Left hindlimb (tissue), 1 donor: ENCODE measurements around the gene SLC25A47.

Experiments
- DNase-seq: peaks from one replicate; pipeline ENCODE4 v3.0.0-alpha.2; 2018

Gene SLC25A47

DNA sequence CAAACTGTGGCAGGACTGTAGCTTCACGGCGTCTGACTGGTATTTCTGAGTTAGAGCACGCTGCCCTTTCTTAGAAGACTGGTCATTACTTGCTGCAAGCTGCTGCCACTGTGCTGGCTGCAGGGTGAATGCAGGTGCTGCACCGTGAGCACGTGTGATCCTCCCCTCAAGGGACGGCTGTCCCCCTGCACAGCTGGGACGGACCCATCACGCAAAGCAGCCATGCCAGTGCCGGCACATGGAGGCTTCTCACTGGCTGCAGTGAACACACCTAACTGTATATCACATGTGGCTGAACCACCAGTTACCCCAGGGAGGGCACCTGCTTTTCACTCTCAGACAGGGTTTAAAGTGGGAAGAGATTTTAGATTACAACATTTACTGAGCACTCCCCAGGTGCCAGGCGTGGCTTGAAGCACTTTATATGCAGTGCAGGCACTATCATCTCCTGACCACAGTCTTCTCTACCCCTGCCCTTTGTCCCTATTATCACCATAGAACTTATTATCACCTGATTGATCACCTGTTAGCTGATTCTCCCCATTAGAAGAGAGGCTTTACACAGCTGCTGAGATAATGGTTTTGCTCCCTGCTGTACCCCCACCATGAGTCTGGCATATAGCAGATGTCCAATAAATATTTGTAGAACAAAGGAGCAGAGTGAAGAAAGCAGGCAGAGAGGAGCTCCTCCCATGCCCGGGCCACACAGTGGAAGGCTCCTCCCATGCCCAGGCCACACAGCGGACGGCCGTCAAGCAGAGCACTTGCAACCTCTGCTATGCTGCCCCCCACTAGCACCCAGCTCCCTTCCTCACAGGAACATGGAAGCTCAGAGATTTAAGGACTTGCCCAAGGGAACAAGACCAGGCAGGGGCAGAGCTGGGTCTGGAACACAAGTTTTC is 25.9 kb downstream of the SLC25A47 start:
- no peak for DNase-seq

DNA sequence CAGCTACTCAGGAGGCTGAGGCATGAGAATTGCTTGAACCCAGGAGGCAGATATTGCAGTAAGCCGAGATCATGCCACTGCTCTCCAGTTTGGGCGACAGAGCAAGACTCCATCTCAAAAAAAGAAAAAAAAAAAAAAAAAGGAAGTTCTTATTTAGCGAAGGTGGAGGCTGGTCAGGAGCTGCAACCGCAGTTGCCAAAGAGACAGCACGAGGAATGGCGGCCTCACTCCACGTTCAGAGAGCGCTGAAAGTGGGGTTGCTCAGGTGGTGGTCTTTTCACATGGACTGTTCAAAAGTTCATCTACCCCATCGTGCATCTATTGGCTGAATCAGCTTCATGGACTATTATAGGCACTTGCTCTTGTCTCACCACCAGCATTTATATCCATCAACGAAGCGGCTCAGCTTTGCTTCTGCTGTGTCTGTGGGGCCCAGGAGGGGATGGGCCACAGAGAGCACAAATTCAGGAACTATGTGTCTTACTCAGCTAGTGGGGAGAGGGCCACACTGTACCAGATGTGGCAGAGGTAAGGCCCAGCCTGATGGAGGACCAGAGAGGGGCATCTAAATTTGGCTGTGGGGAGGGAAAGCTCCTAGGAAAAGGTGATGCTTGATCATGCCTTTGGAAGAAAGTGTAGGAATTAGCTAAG is 27.3 kb downstream of the SLC25A47 start:
- no peak for DNase-seq

- DNase-seq, result no peak
These were observed 27.8 kb downstream of the SLC25A47 start for GRCh38 chr14:100350986-100351385.

DNA sequence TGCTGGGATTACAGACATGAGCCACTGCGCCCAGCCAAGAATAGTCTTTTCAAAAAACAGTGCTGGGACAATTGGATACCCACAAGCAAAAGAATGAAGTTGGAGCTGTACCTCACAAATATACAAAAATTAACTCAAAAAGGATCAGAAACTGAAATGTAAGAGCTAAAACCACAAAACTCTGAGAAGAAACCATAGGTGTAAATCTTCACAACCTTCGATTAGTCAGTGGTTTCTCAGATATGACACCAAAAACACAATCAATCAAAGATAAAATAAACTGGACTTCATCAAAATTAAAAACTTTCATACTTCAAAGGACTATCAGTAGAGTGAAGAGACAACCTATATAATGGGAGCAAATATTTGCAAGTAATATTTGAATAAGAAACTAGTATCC is 35.3 kb downstream of the SLC25A47 start:
- DNase-seq, result no peak

DNA sequence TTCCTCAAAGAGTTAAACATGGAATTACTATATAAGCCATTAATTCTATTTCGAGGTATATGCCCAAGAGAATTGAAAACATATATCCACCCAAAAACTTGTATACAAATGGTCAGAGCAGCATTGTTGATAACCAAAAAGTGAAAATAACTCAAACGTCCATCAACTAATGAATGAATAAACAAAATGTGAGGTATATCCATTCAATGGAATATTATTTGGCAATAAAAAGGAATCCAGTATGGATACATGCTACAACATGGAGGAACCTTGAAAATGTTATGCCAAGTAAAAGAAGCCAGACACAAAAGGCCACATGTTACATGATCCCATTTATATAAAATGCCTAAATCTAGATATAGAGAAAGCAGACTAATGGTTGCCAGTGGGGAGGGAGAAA is 36.0 kb downstream of the SLC25A47 start:
- no peak for DNase-seq

- no peak for DNase-seq
These were observed 36.7 kb downstream of the SLC25A47 start for GRCh38 chr14:100359881-100360280.

DNA sequence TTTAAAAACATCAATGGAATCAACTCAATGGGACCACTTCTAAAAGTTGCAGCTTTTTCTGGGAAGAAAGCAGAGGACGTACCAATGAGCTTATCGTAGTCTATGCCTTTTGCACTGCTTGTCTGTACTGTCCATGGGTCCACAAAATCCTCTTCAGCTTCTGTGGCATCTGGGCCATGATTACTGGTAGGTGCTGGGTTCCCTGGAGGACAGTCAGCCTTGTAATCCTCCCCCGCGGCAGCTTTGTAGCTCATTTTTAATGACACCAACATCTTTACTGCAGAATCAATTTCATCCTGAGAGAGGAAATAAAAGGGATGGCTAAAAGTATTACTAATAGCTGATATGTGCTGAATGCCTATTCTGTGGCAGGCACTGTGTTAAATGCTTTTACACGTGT is 38.5 kb downstream of the SLC25A47 start:
- no peak for DNase-seq

DNA sequence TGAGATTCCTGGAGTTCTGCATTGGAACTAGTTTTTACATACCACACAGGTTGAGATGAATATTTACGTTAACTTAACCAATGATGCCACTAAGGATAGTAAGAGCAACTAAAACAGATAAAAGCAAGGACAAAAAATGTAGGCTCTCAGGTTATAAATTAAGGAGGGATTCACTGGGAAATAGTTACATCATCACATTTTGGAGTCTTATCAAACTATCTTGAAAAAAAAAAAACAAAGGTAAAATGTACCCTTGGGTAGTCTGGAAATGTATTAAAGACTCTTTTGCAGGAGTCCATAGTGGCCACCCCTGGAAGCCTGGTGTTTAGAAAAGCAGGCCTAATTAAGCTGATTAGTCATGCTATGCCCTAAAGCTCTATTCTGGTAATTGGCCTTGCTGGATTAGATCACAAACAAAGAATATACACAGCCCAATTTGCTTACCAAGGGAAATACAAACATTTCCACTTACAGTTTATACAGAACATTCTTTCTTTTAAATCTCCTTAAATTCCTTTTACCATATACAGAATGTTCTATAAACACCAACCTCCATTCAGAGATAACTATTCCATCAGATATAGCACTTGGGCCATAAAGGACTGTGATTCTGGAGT is 39.3 kb downstream of the SLC25A47 start:
- DNase-seq, result no peak

GRCh38 chr14:100363053-100363452 is 39.9 kb downstream of the SLC25A47 start:
- no peak for DNase-seq

DNA sequence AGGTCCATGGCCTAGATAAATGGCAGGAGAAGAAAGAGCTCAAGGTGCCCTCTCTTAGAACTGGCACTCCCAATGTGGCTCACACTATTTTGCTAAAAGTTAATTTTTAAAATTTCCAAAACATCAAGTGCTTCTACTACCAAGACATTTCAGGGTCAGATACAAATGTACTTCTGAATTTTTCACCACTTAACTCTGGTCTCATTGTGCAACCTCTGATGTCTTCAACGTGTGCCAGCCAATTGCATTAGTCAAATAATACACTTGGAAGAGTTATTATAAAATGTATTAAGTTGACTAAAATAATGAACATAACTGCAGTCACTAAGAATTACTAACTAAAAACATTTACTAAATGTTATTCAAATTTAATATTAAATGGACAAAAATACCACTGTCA is 41.3 kb downstream of the SLC25A47 start:
- no peak for DNase-seq

DNA sequence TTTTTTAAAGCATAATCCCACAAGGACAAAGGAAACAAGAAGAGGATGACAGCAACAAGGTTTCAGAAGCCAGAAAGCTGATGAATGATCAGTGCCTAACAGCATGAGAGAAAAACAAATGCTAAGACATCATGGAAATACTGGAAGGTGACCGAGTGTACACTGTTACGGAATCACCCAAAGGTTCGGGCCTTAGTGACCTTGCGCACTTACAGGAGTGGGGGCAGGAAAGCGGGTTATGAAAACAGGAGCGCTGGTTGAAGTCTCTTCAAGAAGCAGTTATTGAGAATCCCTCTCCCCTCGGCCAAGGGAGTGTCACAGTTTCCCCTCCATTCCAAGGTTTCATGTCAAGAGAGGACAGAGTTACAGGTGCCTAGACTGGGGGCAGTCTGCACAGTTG is 42.6 kb downstream of the SLC25A47 start:
- no peak for DNase-seq

- DNase-seq, result no peak
These were observed 45.9 kb downstream of the SLC25A47 start for GRCh38 chr14:100369019-100369418.

- DNase-seq, result no peak
These were observed 46.9 kb downstream of the SLC25A47 start for GRCh38 chr14:100370003-100370402.

DNA sequence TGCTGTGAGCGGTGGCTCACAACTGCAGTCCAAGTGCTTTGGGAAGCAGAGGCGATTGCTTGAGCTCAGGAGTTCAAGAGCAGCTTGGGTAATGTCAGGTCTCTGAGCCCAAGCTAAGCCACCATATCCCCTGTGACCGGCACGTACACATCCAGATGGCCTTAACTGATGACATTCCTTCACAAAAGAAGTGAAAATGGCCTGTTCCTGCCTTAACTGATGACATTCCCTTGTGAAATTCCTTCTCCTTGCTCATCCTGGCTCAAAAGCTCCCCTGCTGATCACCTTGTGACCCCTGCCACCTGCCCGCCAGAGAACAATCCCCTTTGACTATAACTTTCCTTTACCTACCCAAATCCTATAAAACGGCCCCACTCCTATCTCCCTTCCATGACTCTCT is 48.6 kb downstream of the SLC25A47 start:
- no peak for DNase-seq

DNA sequence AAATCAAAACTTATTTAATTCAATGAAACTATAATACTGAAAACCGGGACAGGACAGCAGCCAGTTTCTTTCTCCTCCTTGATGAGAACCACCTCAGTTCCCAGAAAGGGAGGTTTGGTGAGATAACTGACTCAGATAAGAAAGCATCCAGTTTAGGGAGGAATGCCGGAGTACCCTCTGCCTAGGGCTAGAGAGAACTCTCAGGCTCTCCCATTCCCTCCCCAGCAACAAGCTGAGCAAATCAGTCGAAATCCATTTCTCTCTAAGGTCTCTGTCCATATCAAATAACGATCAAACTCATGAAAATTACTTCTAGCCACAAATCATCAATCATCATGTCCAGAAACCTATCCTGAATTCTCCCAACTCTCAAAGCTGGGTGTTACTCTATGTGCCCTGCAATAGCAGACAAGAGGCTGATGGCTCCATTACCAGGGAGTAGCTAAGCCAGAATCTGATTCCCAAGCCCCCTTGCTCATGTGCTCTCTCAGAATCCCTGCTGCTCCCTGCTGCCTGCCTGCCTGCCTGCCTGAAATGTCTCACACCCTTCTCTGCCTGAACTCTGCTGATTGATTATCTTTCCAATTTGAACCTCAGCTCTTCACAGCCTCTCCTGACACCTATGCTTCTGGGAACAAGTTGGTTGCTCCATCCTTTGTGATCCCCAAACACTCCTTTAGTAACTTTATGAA is 49.4 kb downstream of the SLC25A47 start:
- DNase-seq, result no peak

GRCh38 chr14:100374270-100374669 is 51.1 kb downstream of the SLC25A47 start:
- DNase-seq, result no peak

DNA sequence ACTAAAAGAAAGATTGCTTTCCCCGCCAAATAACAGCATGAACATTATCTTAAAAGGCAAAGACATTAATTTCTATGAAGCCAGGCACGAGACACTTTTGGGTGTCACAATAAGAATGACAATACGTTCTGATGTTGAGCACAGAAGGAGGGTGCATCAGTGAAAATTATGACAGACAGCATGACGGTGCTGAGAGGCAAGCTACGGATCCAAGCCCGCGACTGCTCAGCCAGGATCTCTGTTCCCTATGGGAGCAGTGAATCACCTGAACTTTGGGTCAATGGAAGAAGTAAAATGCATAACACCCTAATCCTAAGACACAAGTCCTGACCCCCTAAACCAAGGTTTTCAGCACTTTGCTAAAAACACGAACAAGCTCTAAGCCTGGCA is 51.7 kb downstream of the SLC25A47 start:
- DNase-seq, result no peak

DNA sequence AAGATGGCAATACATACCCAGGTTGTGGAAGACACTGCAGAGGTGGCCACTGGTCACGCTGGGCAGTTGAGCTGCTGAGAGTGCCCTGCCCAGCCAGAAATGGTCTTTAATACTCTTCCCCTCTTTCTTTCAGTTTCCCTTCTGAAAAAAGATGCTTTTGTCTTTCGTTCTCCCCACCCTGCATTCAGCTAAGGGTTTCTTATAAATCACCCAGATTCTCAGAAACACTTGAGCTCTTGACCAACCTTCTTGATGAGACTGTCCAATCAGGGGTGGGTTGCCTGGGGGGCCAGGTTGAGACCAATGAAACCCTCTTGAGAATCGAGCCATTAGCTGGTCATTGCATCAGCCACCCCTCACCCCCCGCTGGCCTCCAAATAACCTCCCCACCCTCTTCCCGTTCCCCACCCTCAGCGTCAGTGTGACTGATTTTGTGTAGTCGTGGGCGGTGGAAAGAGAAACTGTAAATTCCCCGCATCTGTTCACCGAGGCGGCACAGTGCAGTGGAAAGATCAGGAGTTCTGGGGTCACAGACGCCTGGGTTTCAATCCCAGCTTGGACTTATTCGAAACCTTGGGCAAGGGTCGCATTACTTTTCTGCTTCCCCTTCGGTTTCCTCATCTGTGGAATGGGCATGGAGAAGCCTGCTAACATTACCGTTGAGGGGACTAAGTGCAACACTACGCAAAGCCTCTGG is 52.3 kb downstream of the SLC25A47 start:
- peak; percentile 68 for DNase-seq

DNA sequence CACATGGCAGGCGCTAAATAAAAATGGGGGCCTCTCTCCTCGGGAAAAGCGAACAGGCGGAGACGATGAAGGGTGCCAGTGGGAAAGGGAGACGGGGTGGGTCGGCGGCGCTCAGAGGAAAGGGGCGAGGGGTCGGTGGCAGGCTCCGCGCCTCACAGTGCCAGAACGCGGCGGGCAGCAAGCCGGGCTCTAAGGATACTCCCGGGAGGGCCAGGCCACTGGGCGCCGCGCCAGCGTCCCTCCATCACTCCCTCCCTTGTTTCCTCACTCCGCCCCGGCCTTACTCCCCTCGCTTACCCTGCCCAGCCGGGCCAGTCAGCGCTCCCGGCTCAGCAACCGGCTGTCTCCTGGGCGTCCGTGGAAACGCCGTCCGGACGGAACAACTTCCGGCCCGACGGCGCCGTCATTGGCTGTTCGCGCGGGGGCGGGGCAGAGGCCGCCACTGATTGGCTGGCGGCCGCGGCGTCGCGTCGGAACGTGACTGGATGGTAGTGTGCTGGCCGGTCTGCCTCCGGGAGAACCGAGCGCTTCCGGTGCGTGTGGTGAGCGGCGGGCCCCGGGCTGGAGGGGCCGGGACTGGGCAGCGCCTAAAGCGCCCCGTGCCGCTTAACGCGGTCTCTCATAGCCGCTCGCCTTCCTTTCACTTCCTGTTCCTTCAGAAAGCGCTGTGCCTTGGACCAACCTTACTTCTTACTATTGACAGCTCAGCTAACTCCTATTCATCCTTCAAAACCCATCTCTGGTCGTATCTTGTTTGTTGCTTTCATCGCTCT is 53.0 kb downstream of the SLC25A47 start, which contains the start of gene WDR25:
WDR25 (plus strand) TSS at position 523 of the 773 bp plus-strand sequence.
- DNase-seq, result peak; percentile 95

GRCh38 chr14:100376751-100377171 is 53.6 kb downstream of the SLC25A47 start:
- DNase-seq, result no peak
